GM20431 (cell line): ENCODE measurements around the gene METTL4.

Experiments
- in situ Hi-C: fragments of 300-500 bp; cut with MseI, MboI; formaldehyde crosslinking; loops from one replicate; pipeline ENCODE4 v1.15.0; 2020; ENCODE audit warnings: low sequenced_read_pairs; ENCODE audit not compliant: unreplicated experiment

Gene METTL4

GRCh38 chr18:2529154-2529553 is 42.2 kb downstream of the METTL4 start:
- in situ Hi-C loops, result no loop called here

- in situ Hi-C loops, result no loop called here
Observed at GRCh38 chr18:2526329-2526728, 45.0 kb downstream of the METTL4 start.

- in situ Hi-C loops, result loop anchor here (25.0 kb wide), 1 partner anchor 387 kb away; no protein-coding TSS in a partner anchor
Observed at GRCh38 chr18:2524794-2525198, 46.5 kb downstream of the METTL4 start.

- in situ Hi-C loops, result loop anchor here (25.0 kb wide), 1 partner anchor 385 kb away; no protein-coding TSS in a partner anchor
Observed at GRCh38 chr18:2522112-2522511, 49.2 kb downstream of the METTL4 start.

GRCh38 chr18:2518473-2518872 is 52.8 kb downstream of the METTL4 start:
- in situ Hi-C loops, result loop anchor here (25.0 kb wide), 1 partner anchor 381 kb away; no protein-coding TSS in a partner anchor

GRCh38 chr18:2515908-2516625 is 55.2 kb downstream of the METTL4 start:
- in situ Hi-C loops, result loop anchor here (25.0 kb wide), 1 partner anchor 379 kb away; no protein-coding TSS in a partner anchor

GRCh38 chr18:2515171-2515787 is 56.0 kb downstream of the METTL4 start:
- in situ Hi-C loops, result loop anchor here (25.0 kb wide), 1 partner anchor 378 kb away; no protein-coding TSS in a partner anchor

GRCh38 chr18:2513616-2514015 is 57.7 kb downstream of the METTL4 start:
- in situ Hi-C loops, result loop anchor here (25.0 kb wide), 1 partner anchor 376 kb away; no protein-coding TSS in a partner anchor

- in situ Hi-C loops, result loop anchor here (25.0 kb wide), 1 partner anchor 375 kb away; no protein-coding TSS in a partner anchor
Observed at GRCh38 chr18:2512059-2512458, 59.2 kb downstream of the METTL4 start.

- in situ Hi-C loops, result loop anchor here (25.0 kb wide), 1 partner anchor 374 kb away; no protein-coding TSS in a partner anchor
Observed at GRCh38 chr18:2511451-2511850, 59.9 kb downstream of the METTL4 start.

GRCh38 chr18:2510416-2510815 is 60.9 kb downstream of the METTL4 start:
- in situ Hi-C loops, result loop anchor here (25.0 kb wide), 1 partner anchor 373 kb away; no protein-coding TSS in a partner anchor

- in situ Hi-C loops, result loop anchor here (25.0 kb wide), 1 partner anchor 371 kb away; no protein-coding TSS in a partner anchor
Observed at GRCh38 chr18:2508678-2509077, 62.6 kb downstream of the METTL4 start.

GRCh38 chr18:2508155-2508554 is 63.1 kb downstream of the METTL4 start:
- in situ Hi-C loops, result loop anchor here (25.0 kb wide), 1 partner anchor 371 kb away; no protein-coding TSS in a partner anchor

- in situ Hi-C loops, result loop anchor here (25.0 kb wide), 1 partner anchor 367 kb away; no protein-coding TSS in a partner anchor
Observed at GRCh38 chr18:2504642-2505041, 66.7 kb downstream of the METTL4 start.

- in situ Hi-C loops, result loop anchor here (25.0 kb wide), 1 partner anchor 366 kb away; no protein-coding TSS in a partner anchor
Observed at GRCh38 chr18:2502880-2503279, 68.4 kb downstream of the METTL4 start.

- in situ Hi-C loops, result loop anchor here (25.0 kb wide), 1 partner anchor 365 kb away; no protein-coding TSS in a partner anchor
Observed at GRCh38 chr18:2502394-2502793, 68.9 kb downstream of the METTL4 start.

GRCh38 chr18:2497797-2498196 is 73.5 kb downstream of the METTL4 start:
- in situ Hi-C loops, result no loop called here

GRCh38 chr18:2495381-2495780 is 75.9 kb downstream of the METTL4 start:
- in situ Hi-C loops, result no loop called here

GRCh38 chr18:2494921-2495320 is 76.4 kb downstream of the METTL4 start:
- in situ Hi-C loops, result no loop called here
